Astrocyte of the cerebellum (primary cell): ENCODE data around the gene SLC6A3.
"Not testable (repeated sequence)": the region's sequence is repeated elsewhere in the genome, so short reads cannot be mapped to it uniquely, and the experiment has no call there.

Experiments used
- DNase-seq: peaks from one replicate; pipeline ENCODE4 v3.0.0-alpha.2; 2011; ENCODE audit warnings: low read depth
- H3K4me3 ChIP-seq: 2 replicates; pipeline ENCODE4 v1.5.1; 2011; ENCODE audit warnings: mild to moderate bottlenecking, low read depth, low read length, moderate library complexity
- in situ Hi-C: cut with HindIII; loops from 2 replicates; pipeline ENCODE4 v1.10.0; 2017; ENCODE audit warnings: low sequenced_read_pairs
- TF ChIP-seq, protein P1 (sequence below): IDR thresholded peaks from 2 replicates; pipeline ENCODE4 v1.5.1; 2012; ENCODE audit warnings: low read length, low read depth, moderate library complexity, mild to moderate bottlenecking; ENCODE audit errors: missing control alignments

Gene SLC6A3

GRCh38 chr5:1462358-1462757 lies 17.1 kb upstream of the SLC6A3 start:
- in situ Hi-C loops: no loop called here

DNA sequence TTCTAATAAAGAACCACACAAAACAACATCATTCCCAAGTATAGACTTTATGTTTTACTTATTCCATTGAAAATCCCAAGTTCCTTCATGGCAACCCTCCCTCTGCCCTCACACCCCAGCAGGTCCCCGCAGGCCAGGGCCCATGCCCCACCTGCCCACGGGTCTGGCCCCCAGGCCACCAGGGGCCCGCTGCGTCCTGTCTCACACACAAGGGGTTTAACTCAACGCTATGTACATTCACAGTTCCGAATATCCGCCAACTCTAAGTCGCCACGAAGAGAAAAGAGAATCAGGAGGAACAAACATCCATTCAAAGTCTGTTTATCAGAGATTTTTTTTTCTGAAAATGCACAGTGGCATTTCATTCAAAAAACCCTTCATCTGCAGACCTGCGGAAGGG lies 16.2 kb upstream of the SLC6A3 start:
- in situ Hi-C loops: no loop called here
- TF ChIP-seq, protein P1, sequence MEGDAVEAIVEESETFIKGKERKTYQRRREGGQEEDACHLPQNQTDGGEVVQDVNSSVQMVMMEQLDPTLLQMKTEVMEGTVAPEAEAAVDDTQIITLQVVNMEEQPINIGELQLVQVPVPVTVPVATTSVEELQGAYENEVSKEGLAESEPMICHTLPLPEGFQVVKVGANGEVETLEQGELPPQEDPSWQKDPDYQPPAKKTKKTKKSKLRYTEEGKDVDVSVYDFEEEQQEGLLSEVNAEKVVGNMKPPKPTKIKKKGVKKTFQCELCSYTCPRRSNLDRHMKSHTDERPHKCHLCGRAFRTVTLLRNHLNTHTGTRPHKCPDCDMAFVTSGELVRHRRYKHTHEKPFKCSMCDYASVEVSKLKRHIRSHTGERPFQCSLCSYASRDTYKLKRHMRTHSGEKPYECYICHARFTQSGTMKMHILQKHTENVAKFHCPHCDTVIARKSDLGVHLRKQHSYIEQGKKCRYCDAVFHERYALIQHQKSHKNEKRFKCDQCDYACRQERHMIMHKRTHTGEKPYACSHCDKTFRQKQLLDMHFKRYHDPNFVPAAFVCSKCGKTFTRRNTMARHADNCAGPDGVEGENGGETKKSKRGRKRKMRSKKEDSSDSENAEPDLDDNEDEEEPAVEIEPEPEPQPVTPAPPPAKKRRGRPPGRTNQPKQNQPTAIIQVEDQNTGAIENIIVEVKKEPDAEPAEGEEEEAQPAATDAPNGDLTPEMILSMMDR: no peak
- no peak overlapping the region for H3K4me3 ChIP-seq
- DNase-seq: no peak

More at GRCh38 chr5:1462358-1462757, 17.1 kb upstream of the SLC6A3 start:
- TF ChIP-seq, protein P1: no peak
- no peak overlapping the region for H3K4me3 ChIP-seq
- DNase-seq: no peak

GRCh38 chr5:1460054-1460682 lies 14.9 kb upstream of the SLC6A3 start:
- DNase-seq: no peak
- TF ChIP-seq, protein P1: no peak
- no peak overlapping the region for H3K4me3 ChIP-seq
- in situ Hi-C loops: no loop called here

- in situ Hi-C loops, H3K4me3 ChIP-seq, DNase-seq: not testable (repeated sequence)
These were observed 14.2 kb upstream of the SLC6A3 start for GRCh38 chr5:1459435-1459834.

GRCh38 chr5:1456110-1456881 lies 11.1 kb upstream of the SLC6A3 start:
- DNase-seq, in situ Hi-C loops: not testable (repeated sequence)

DNA sequence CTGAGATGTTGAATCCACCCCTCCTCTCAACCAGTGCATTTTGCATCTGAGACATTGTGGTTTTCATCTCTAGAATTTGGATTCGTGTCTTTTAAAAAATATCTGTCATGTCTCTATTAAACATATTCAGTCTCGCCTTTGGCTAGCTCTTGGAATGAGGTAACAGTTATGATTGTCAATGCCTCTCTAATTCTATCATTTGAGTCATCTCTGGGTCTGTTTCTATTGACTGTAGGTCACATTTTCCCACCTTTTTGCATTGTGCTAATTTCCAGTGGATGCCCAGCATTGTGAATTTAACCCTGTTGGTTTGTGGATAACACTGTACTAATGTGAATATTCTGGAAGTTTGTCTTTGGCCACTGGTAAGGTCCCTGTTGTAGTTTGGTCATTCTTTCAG lies 8.4 kb upstream of the SLC6A3 start:
- TF ChIP-seq, protein P1: no peak
- DNase-seq: no peak
- in situ Hi-C loops: no loop called here
- H3K4me3 ChIP-seq: no peak overlapping the region

More at GRCh38 chr5:1456110-1456881, 11.1 kb upstream of the SLC6A3 start:
- not testable (repeated sequence) for H3K4me3 ChIP-seq

- in situ Hi-C loops: no loop called here
- TF ChIP-seq, protein P1: no peak
- no peak overlapping the region for H3K4me3 ChIP-seq
- DNase-seq: no peak
These were observed 3.9 kb upstream of the SLC6A3 start for GRCh38 chr5:1449081-1449630.
